Measurements from ENCODE around the gene CAMKK1. TPM values are rescaled to one million over a fixed set of nuclear protein-coding genes. Genes with fewer than 3 reads are reported as not detected.
A peak's percentile ranks its signal among the peaks of the same experiment; 100 is the strongest.

CAMKK1 gene
- total and polyA plus RNA-seq, 2 of the 4 experiments (the other 2 are of a cell fraction): 4.1 to 8.2 TPM

GRCh38 chr17:3843935-3844516 lies 48.8 kb downstream of the CAMKK1 start:
- no peak overlapping the region for H2BK15ac ChIP-seq (ENCODE audit: low read depth, low read length)
- H3K4me2 ChIP-seq (ENCODE audit: low read depth, low read length): no peak overlapping the region
- no peak overlapping the region for H2BK120ac ChIP-seq (ENCODE audit: low read depth, low read length)
- TF ChIP-seq RCOR1 (IDR thresholded peaks at IDR 0.05; ENCODE audit: insufficient replicate concordance, low read length) (no peak), RAD21 (IDR thresholded peaks at IDR 0.05; ENCODE audit: low read length) (peak; percentile 30), MXI1 (IDR thresholded peaks at IDR 0.05; ENCODE audit: borderline replicate concordance, low read depth, low read length) (no peak), SMC3 (IDR thresholded peaks at IDR 0.05; ENCODE audit: low read depth, low read length) (peak; percentile 38), CTCF (conservative IDR thresholded peaks at IDR 0.05; ENCODE audit: low read depth, low read length) (peak; percentile 48), FOS (IDR thresholded peaks at IDR 0.05; ENCODE audit: low read depth, low read length) (no peak)
- peaks cover 26 to 45% of the 10 kb centered on the region in 2 experiments for H3K79me1 ChIP-seq (ENCODE audit: low read depth in 1 of 2, low read length in 2 of 2)
- H4K91ac ChIP-seq (ENCODE audit: insufficient read depth, low read depth, low read length): no peak overlapping the region
- no peak overlapping the region for H4K8ac ChIP-seq (ENCODE audit: low read depth in 2 of 2, low read length in 2 of 2)
- intact Hi-C loops (cut with micrococcal nuclease) (no loop called here), dilution Hi-C loops (cut with HindIII; ENCODE audit: low sequenced_read_pairs, unreplicated experiment) (no loop called here), in situ Hi-C loops (cut with MboI; ENCODE audit: low sequenced_read_pairs) (no loop called here)
- ChIA-PET POLR2A (ENCODE audit: unreplicated experiment) (no interaction called here), CTCF (no interaction called here)
- no peak overlapping the region for H3K9ac ChIP-seq (ENCODE audit: low read depth, low read length)
- peaks cover 22% of the 10 kb centered on the region for H3K36me3 ChIP-seq (ENCODE audit: control insufficient read depth, insufficient read depth, low read length)
- H4K5ac ChIP-seq (ENCODE audit: low read depth, low read length): no peak overlapping the region
- H3K23ac ChIP-seq (ENCODE audit: low read depth, low read length): no peak overlapping the region
- H2AK5ac ChIP-seq (ENCODE audit: low read depth, low read length): no peak overlapping the region
- H2BK20ac ChIP-seq (ENCODE audit: low read depth, low read length): no peak overlapping the region
- no peaks in the 10 kb centered on the region for H3K27me3 ChIP-seq (ENCODE audit: control insufficient read depth, insufficient read depth, low read length)
- no peak overlapping the region for H3K56ac ChIP-seq (ENCODE audit: extremely low read depth, insufficient read depth, low read length)
- no peak overlapping the region for H2AFZ ChIP-seq (replicated peaks; ENCODE audit: low read length, poor library complexity)
- BruUV-seq (replicated peaks): no TSS peak
- H2BK5ac ChIP-seq (ENCODE audit: low read depth, low read length, poor library complexity, severe bottlenecking): no peak overlapping the region
- no peaks in the 10 kb centered on the region for H3K9me3 ChIP-seq (ENCODE audit: control insufficient read depth, insufficient read depth, low read length)
- no peak overlapping the region for H3K4me3 ChIP-seq (ENCODE audit: insufficient read depth, low read depth, low read length)
- H3K18ac ChIP-seq (ENCODE audit: low read depth, low read length): no peak overlapping the region
- no peak for ATAC-seq (ENCODE audit: low read depth)
- H3K4me1 ChIP-seq (ENCODE audit: control insufficient read depth, insufficient read depth, low read length): peaks cover 3% of the 10 kb centered on the region
- H3K4ac ChIP-seq (ENCODE audit: low read depth, low read length): no peak overlapping the region
- no peak overlapping the region for H3K14ac ChIP-seq (replicated peaks; ENCODE audit: low read depth, low read length)
- H3K9me1 ChIP-seq (ENCODE audit: insufficient read depth, low read length): peaks cover 9% of the 10 kb centered on the region; the same call in 1 of the 2 replicates
- H2AK9ac ChIP-seq (replicated peaks; ENCODE audit: low read depth, low read length, poor library complexity): no peak overlapping the region
- H3K27ac ChIP-seq (ENCODE audit: insufficient read depth, low read length): no peak overlapping the region
- no peak for DNase-seq
- WGBS, 2 experiments (ENCODE audit: extremely low coverage in 2 of 2, insufficient read length in 1 of 2): 60% methylated on average over 1 of the region's 3 CpGs; no CpG with 5 or more reads in 1 of the 2 experiments
- peaks cover 13% of the 10 kb centered on the region; the same call in 1 of the 2 replicates for H4K20me1 ChIP-seq (ENCODE audit: insufficient read depth, low read length)
